Mesothelial cell of epicardium (in vitro differentiated cells): Measurements from ENCODE around the gene CCDC171. TPM values are rescaled to one million over a fixed set of nuclear protein-coding genes. Genes with fewer than 3 reads are reported as not detected.

ENCODE experiments used
- DNase-seq, 2 experiments: peaks; one replicate each; pipeline ENCODE4 v3.0.0; 2021; ENCODE audit warnings: low spot score in 2 of 2; ENCODE audit not compliant: unreplicated experiment in 2 of 2
- H3K27ac Mint-ChIP-seq: 2 replicates; pipeline ENCODE4 v1.8.0; 2021; ENCODE audit warnings: mixed read lengths
- H3K27me3 Mint-ChIP-seq: 2 replicates; pipeline ENCODE4 v1.8.0; 2021; ENCODE audit warnings: low read depth, mixed read lengths
- H3K36me3 Mint-ChIP-seq: 2 replicates; pipeline ENCODE4 v1.8.0; 2021; ENCODE audit warnings: mixed read lengths
- H3K4me1 Mint-ChIP-seq: 2 replicates; pipeline ENCODE4 v1.8.0; 2021; ENCODE audit warnings: mixed read lengths
- H3K4me3 Mint-ChIP-seq: 2 replicates; pipeline ENCODE4 v1.8.0; 2021; ENCODE audit warnings: mild to moderate bottlenecking, moderate library complexity, mixed read lengths
- H3K9me3 Mint-ChIP-seq: 2 replicates; pipeline ENCODE4 v1.8.0; 2021; ENCODE audit warnings: mixed read lengths
- CTCF ChIP-seq: fragments of 200-600 bp; sonication (generic); IDR thresholded peaks from one replicate; pipeline ENCODE4 v1.5.0; 2021; ENCODE audit warnings: antibody characterized with exemption; ENCODE audit not compliant: unreplicated experiment
- total RNA-seq: library from RNA; stranded (reverse); gene quantifications from 3 replicates; pipeline ENCODE4 v1.2.1, GENCODE V29; 2021

Gene CCDC171
- total RNA-seq, 1 donor from 2014 or later: 9.8 TPM

GRCh38 chr9:15846611-15847010, 293.8 kb downstream of the CCDC171 start:
- Mint-ChIP-seq H3K36me3 (no peaks in the 10 kb centered on the region), H3K9me3 (no peaks in the 10 kb centered on the region), H3K4me1 (peaks cover 13% of the 10 kb centered on the region), H3K4me3 (no peak overlapping the region), H3K27me3 (no peaks in the 10 kb centered on the region), H3K27ac (no peak overlapping the region)
- no peak for TF ChIP-seq CTCF
- DNase-seq: no peak

GRCh38 chr9:15849871-15850270, 297.0 kb downstream of the CCDC171 start:
- peaks cover 2% of the 10 kb centered on the region for H3K4me1 Mint-ChIP-seq
- DNase-seq: no peak
- no peak overlapping the region for H3K4me3 Mint-ChIP-seq
- no peak for TF ChIP-seq CTCF
- no peaks in the 10 kb centered on the region for H3K9me3 Mint-ChIP-seq
- H3K27ac Mint-ChIP-seq: no peak overlapping the region
- H3K27me3 Mint-ChIP-seq: no peaks in the 10 kb centered on the region
- H3K36me3 Mint-ChIP-seq: no peaks in the 10 kb centered on the region

GRCh38 chr9:15851766-15852165, 298.9 kb downstream of the CCDC171 start:
- H3K9me3 Mint-ChIP-seq: no peaks in the 10 kb centered on the region
- H3K27me3 Mint-ChIP-seq: no peaks in the 10 kb centered on the region
- no peaks in the 10 kb centered on the region for H3K36me3 Mint-ChIP-seq
- H3K27ac Mint-ChIP-seq: no peak overlapping the region
- TF ChIP-seq CTCF: no peak
- H3K4me1 Mint-ChIP-seq: no peaks in the 10 kb centered on the region
- H3K4me3 Mint-ChIP-seq: no peak overlapping the region
- no peak for DNase-seq

- no peak for TF ChIP-seq CTCF
- no peaks in the 10 kb centered on the region for H3K27me3 Mint-ChIP-seq
- no peak overlapping the region for H3K4me3 Mint-ChIP-seq
- H3K36me3 Mint-ChIP-seq: peaks cover 2% of the 10 kb centered on the region
- DNase-seq: no peak
- no peak overlapping the region for H3K27ac Mint-ChIP-seq
- H3K4me1 Mint-ChIP-seq: no peaks in the 10 kb centered on the region
- H3K9me3 Mint-ChIP-seq: peaks cover 5% of the 10 kb centered on the region
Observed at GRCh38 chr9:15856591-15856990, 303.7 kb downstream of the CCDC171 start.

- Mint-ChIP-seq H3K36me3 (no peaks in the 10 kb centered on the region), H3K4me3 (no peak overlapping the region), H3K9me3 (peaks cover 4% of the 10 kb centered on the region), H3K4me1 (peaks cover 8% of the 10 kb centered on the region), H3K27me3 (no peaks in the 10 kb centered on the region), H3K27ac (no peak overlapping the region)
- no peak for TF ChIP-seq CTCF
- no peak for DNase-seq
Observed at GRCh38 chr9:15867334-15867733, 314.5 kb downstream of the CCDC171 start.

- peaks cover 11% of the 10 kb centered on the region for H3K4me1 Mint-ChIP-seq
- no peak for TF ChIP-seq CTCF
- no peak for DNase-seq
- H3K36me3 Mint-ChIP-seq: no peaks in the 10 kb centered on the region
- no peaks in the 10 kb centered on the region for H3K27me3 Mint-ChIP-seq
- no peak overlapping the region for H3K4me3 Mint-ChIP-seq
- H3K27ac Mint-ChIP-seq: no peak overlapping the region
- no peaks in the 10 kb centered on the region for H3K9me3 Mint-ChIP-seq
Observed at GRCh38 chr9:15867988-15868387, 315.1 kb downstream of the CCDC171 start.
